K562 treated with DMSO at 1 percent for 12 hours (cell line): ENCODE measurements around the gene SH3BP4. TPM values are rescaled to one million over a fixed set of nuclear protein-coding genes. Genes with fewer than 3 reads are reported as not detected.

Source experiments
- total RNA-seq: library from RNA; unstranded; fragments of 300-600 nt; gene quantifications from 2 replicates; pipeline ENCODE4 v1.2.3, GENCODE V29; 2022; ENCODE audit not compliant: insufficient read depth

Gene SH3BP4, protein sequence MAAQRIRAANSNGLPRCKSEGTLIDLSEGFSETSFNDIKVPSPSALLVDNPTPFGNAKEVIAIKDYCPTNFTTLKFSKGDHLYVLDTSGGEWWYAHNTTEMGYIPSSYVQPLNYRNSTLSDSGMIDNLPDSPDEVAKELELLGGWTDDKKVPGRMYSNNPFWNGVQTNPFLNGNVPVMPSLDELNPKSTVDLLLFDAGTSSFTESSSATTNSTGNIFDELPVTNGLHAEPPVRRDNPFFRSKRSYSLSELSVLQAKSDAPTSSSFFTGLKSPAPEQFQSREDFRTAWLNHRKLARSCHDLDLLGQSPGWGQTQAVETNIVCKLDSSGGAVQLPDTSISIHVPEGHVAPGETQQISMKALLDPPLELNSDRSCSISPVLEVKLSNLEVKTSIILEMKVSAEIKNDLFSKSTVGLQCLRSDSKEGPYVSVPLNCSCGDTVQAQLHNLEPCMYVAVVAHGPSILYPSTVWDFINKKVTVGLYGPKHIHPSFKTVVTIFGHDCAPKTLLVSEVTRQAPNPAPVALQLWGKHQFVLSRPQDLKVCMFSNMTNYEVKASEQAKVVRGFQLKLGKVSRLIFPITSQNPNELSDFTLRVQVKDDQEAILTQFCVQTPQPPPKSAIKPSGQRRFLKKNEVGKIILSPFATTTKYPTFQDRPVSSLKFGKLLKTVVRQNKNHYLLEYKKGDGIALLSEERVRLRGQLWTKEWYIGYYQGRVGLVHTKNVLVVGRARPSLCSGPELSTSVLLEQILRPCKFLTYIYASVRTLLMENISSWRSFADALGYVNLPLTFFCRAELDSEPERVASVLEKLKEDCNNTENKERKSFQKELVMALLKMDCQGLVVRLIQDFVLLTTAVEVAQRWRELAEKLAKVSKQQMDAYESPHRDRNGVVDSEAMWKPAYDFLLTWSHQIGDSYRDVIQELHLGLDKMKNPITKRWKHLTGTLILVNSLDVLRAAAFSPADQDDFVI
- not detected in 2 replicates for total RNA-seq

DNA sequence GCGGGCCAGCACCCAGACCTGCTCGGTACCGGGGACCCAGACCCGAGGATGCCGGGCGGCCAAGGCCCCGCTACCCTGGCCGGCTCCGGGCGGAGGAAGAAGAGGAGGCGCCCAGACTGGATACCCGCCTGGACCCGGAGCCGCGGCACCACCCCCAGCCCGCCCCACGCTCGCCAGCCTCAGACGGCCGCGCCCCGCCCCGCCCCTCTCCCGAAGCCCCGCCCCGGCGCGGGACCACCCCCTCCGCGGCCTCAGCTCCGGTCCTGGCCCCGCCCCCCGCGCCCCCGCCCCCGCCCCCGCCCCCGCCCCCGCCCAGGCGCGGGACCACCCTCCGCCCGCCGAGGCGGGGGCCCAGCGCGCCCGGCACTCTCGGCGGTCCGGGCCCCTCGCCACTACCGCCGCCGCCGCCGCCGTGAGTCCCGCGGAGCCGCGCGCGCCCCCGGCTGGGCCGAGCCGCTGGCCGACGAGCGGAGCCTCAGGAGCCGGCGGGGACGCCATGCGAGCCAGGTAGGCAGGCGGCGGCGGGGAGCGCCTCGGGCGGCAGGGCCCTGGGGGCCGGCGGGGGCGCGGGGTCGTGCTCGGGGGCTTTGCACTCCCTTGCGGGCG is at the start of gene SH3BP4:
SH3BP4 (plus strand) TSS at position 354 of the 606 bp plus-strand sequence. CDS start 82,986 bp downstream, outside the sequence.

